Right renal cortex interstitium (tissue), 3 donors: Measurements from ENCODE around the gene CYB5RL. TPM values are rescaled to one million over a fixed set of nuclear protein-coding genes. Genes with fewer than 3 reads are reported as not detected.
"Not testable (repeated sequence)": the region's sequence is repeated elsewhere in the genome, so short reads cannot be mapped to it uniquely, and the experiment has no call there.

Source experiments
- DNase-seq, 3 donors: peaks; one replicate each; pipeline ENCODE4 v3.0.0-alpha.2; 2013; ENCODE audit warnings: low read depth in 3 of 3, low spot score in 2 of 3
- polyA plus RNA-seq, 3 donors: library from polyadenylated mRNA; unstranded; fragments of 120-200 nt; gene quantifications; one replicate each; pipeline ENCODE4 v1.2.1, GENCODE V29; 2013; ENCODE audit not compliant: insufficient read length in 3 of 3

The CYB5RL gene
- 1 to 10 TPM; 6.4 to 7.7 (median 6.5) TPM for polyA plus RNA-seq

GRCh38 chr1:54199765-54200518, at the start of gene CYB5RL, which contains the start of gene MRPL37:
Gene CYB5RL (minus strand): TSS chr1:54200030. CDS start chr1:54195616, 4,414 bp downstream.
Gene MRPL37 (plus strand): TSS chr1:54200167. CDS start chr1:54200244, 77 bp downstream.
- peak; percentile 91 to 97 (median 91) for DNase-seq

GRCh38 chr1:54248966-54249365, 49.1 kb upstream of the CYB5RL start:
- DNase-seq = no peak

- no peak for DNase-seq
Observed at GRCh38 chr1:54247863-54248515, 48.2 kb upstream of the CYB5RL start.

- no peak for DNase-seq
Observed at GRCh38 chr1:54246116-54246721, 46.4 kb upstream of the CYB5RL start.

- no peak for DNase-seq
Observed at GRCh38 chr1:54245501-54245900, 45.7 kb upstream of the CYB5RL start.

- DNase-seq = no peak
Observed at GRCh38 chr1:54244655-54245054, 44.8 kb upstream of the CYB5RL start.

- no peak for DNase-seq
Observed at GRCh38 chr1:54243022-54243421, 43.2 kb upstream of the CYB5RL start.

GRCh38 chr1:54241364-54241763, 41.5 kb upstream of the CYB5RL start:
- no peak for DNase-seq

- no peak for DNase-seq
Observed at GRCh38 chr1:54240741-54241335, 41.0 kb upstream of the CYB5RL start.

GRCh38 chr1:54239631-54240031, 39.8 kb upstream of the CYB5RL start:
- DNase-seq = no peak

- no peak for DNase-seq
Observed at GRCh38 chr1:54239035-54239383, 39.2 kb upstream of the CYB5RL start.

- no peak for DNase-seq
Observed at GRCh38 chr1:54238353-54239034, 38.7 kb upstream of the CYB5RL start.

GRCh38 chr1:54237586-54237985, 37.8 kb upstream of the CYB5RL start:
- DNase-seq = no peak

GRCh38 chr1:54234284-54234683, 34.5 kb upstream of the CYB5RL start:
- no peak for DNase-seq

- DNase-seq = not testable (repeated sequence)
Observed at GRCh38 chr1:54233196-54233595, 33.4 kb upstream of the CYB5RL start.

- DNase-seq = no peak
Observed at GRCh38 chr1:54230507-54231339, 30.9 kb upstream of the CYB5RL start.

- DNase-seq = no peak
Observed at GRCh38 chr1:54229281-54229891, 29.6 kb upstream of the CYB5RL start.

GRCh38 chr1:54228638-54229079, 28.8 kb upstream of the CYB5RL start:
- DNase-seq = no peak

- no peak for DNase-seq
Observed at GRCh38 chr1:54227891-54228310, 28.1 kb upstream of the CYB5RL start.
